GM12864 (cell line): ENCODE measurements around the gene AP1G1.

ENCODE experiments used
- DNase-seq: peaks from one replicate; pipeline ENCODE4 v3.0.0-alpha.2; 2011; ENCODE audit warnings: low read depth
- H3K4me3 ChIP-seq: 2 replicates; pipeline ENCODE4 v1.5.1; 2011; ENCODE audit warnings: mild to moderate bottlenecking, low read depth, low read length, control low read depth
- TF ChIP-seq, protein P1 (sequence below): IDR thresholded peaks from 2 replicates; pipeline ENCODE4 v1.5.1; 2011; ENCODE audit warnings: low read depth, mild to moderate bottlenecking, moderate library complexity, low read length, control low read depth, inconsistent platforms; ENCODE audit errors: missing control alignments

The AP1G1 gene

DNA sequence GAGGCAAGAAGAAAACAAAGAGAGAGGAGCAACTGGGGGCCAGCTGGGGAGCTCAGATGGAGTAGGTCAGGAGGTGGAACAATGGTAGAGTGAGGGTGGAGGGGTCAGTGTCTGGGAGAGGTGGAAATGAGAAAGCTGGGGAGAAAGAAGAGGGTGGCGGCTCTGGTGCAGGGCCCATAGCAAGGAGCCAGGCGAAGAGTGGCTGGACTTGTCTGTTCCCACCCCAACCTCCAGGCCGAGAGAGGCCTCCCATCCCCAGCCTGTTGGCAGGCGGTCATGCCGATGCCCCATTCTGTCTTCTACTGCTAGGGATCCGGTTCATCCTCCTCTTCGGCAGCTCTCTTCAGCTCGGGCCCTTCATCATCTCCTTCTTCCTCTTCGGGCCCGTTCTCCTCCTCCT, 31.3 kb downstream of the AP1G1 start:
- DNase-seq = no peak
- no peak overlapping the region for H3K4me3 ChIP-seq
- TF ChIP-seq, protein P1, sequence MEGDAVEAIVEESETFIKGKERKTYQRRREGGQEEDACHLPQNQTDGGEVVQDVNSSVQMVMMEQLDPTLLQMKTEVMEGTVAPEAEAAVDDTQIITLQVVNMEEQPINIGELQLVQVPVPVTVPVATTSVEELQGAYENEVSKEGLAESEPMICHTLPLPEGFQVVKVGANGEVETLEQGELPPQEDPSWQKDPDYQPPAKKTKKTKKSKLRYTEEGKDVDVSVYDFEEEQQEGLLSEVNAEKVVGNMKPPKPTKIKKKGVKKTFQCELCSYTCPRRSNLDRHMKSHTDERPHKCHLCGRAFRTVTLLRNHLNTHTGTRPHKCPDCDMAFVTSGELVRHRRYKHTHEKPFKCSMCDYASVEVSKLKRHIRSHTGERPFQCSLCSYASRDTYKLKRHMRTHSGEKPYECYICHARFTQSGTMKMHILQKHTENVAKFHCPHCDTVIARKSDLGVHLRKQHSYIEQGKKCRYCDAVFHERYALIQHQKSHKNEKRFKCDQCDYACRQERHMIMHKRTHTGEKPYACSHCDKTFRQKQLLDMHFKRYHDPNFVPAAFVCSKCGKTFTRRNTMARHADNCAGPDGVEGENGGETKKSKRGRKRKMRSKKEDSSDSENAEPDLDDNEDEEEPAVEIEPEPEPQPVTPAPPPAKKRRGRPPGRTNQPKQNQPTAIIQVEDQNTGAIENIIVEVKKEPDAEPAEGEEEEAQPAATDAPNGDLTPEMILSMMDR = no peak

DNA sequence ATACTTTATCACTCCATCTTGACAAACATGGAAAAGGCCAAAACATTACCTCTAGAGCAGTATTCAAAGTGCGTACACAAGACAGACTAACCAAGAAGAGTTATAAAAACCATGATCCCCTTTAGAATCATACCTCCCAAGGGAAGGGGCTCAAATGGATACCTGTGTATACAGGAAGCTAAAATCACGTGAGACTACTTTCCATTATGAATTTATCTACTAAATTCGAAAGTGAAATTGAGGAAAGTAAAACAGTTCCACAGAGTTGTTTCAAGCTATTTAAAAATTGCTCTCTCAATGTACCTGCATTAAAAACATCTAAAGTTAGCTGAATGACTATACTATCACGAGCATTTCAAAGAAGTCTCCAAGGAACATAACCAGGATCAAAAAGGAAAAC, 32.7 kb downstream of the AP1G1 start:
- no peak overlapping the region for H3K4me3 ChIP-seq
- no peak for DNase-seq
- TF ChIP-seq, protein P1 = no peak

GRCh38 chr16:71771571-71771970, 37.1 kb downstream of the AP1G1 start:
- DNase-seq = no peak
- TF ChIP-seq, protein P1 = no peak
- no peak overlapping the region for H3K4me3 ChIP-seq

DNA sequence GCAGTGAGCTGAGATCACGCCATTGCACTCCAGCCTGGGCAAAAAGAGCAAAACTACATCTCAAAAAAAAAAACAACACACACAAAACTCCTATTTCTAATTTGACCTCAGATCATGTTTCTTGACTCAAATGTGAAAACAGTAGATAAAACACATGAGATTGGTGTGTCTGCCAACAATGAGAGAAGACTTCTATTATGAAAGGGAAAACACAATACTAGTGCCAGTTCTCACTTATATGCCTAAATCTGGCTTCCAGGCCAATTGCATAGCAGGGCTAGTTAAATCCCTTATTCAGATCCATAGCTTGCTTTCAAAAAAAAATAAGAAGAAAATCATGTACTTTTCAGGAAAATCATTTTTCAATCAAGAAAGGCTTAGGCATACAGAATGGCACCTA, 39.4 kb downstream of the AP1G1 start:
- TF ChIP-seq, protein P1 = no peak
- no peak overlapping the region for H3K4me3 ChIP-seq
- DNase-seq = no peak

- no peak for DNase-seq
- no peak overlapping the region for H3K4me3 ChIP-seq
- TF ChIP-seq, protein P1 = no peak
Observed at GRCh38 chr16:71767060-71767900, 41.4 kb downstream of the AP1G1 start.

- no peak overlapping the region for H3K4me3 ChIP-seq
- TF ChIP-seq, protein P1 = no peak
- DNase-seq = no peak
Observed at GRCh38 chr16:71762186-71762585, 46.4 kb downstream of the AP1G1 start.

DNA sequence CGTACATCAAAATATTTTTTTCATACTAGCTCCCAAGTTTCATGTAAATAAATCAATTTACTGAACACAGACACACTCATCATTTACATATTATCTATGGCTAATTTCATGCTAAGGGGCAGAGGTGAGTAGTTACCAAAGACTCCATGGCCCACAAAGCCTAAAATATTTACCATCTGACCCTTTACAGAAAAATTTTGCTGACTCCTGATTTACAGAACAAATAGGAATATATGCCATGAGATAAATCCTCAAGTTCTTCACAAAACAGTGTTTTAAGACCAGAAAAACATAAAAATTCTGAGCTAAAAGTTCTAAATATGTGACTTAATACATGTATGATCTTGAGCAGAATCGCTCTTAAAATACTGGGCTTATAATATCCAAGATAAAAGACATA, 47.5 kb downstream of the AP1G1 start:
- TF ChIP-seq, protein P1 = no peak
- H3K4me3 ChIP-seq = no peak overlapping the region
- DNase-seq = no peak
